ENCODE results near the gene RBBP5.

RBBP5 gene

DNA sequence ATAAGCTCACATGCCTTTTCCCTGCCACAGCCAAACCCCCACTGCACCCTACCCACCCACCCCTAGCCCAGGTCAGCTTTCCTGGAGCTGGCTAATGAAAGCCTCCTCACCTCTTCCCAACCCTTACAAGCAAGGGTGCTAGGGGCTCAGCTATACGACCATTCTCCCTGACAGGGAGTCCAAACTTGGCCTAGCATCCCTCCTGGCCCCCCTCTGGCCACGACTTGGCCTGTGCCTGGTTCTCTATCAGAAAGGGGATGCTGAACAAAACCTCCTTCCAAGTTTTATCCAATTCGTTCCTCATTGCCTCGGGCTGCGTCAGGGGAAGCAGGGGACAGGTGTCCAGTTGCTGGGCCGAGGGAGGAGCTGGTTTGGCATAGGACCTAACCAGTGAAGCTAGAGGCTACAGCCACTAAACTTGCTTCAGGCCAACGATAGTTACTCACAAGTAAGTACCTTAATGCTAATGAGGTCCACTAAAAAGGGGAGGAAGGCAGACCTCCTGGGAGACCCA lies 46.1 kb downstream of the RBBP5 start:
- in situ Hi-C loops (cut with MboI; ENCODE audit: low sequenced_read_pairs): no loop called here

GRCh38 chr1:205074513-205074912 lies 47.3 kb downstream of the RBBP5 start:
- in situ Hi-C loops (cut with MboI; ENCODE audit: low sequenced_read_pairs): no loop called here

DNA sequence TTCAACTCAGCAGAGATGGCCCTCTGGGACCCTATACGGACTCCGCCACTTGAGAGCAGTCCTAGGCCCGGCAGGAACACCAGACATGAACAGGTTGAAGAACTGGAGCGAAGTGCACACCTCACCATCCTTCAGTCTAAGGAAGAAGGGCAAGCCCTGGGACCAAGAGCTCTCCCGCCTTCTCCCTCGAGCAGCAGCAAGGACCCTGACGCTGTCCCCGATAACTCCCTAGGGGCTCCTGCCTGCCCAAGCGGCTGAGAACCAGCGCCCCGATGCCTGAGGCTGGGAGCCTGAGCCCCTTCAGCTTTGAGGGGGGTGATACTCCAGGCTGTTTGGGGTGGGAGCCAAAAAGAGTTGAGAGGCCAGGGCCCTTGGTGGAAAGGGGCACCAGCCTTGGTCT lies 47.7 kb downstream of the RBBP5 start:
- in situ Hi-C loops (cut with MboI; ENCODE audit: low sequenced_read_pairs): no loop called here

- in situ Hi-C loops (cut with MboI; ENCODE audit: low sequenced_read_pairs): no loop called here
Measured at GRCh38 chr1:205073511-205073910, 48.3 kb downstream of the RBBP5 start.

- in situ Hi-C loops (cut with MboI; ENCODE audit: low sequenced_read_pairs): no loop called here
Measured at GRCh38 chr1:205072881-205073280, 48.9 kb downstream of the RBBP5 start.

GRCh38 chr1:205072286-205072685 lies 49.5 kb downstream of the RBBP5 start:
- in situ Hi-C loops (cut with MboI; ENCODE audit: low sequenced_read_pairs): no loop called here

- in situ Hi-C loops (cut with MboI; ENCODE audit: low sequenced_read_pairs): no loop called here
Measured at GRCh38 chr1:205071801-205072200, 50.0 kb downstream of the RBBP5 start.

GRCh38 chr1:205071028-205071409 lies 50.8 kb downstream of the RBBP5 start:
- in situ Hi-C loops (cut with MboI; ENCODE audit: low sequenced_read_pairs): no loop called here

DNA sequence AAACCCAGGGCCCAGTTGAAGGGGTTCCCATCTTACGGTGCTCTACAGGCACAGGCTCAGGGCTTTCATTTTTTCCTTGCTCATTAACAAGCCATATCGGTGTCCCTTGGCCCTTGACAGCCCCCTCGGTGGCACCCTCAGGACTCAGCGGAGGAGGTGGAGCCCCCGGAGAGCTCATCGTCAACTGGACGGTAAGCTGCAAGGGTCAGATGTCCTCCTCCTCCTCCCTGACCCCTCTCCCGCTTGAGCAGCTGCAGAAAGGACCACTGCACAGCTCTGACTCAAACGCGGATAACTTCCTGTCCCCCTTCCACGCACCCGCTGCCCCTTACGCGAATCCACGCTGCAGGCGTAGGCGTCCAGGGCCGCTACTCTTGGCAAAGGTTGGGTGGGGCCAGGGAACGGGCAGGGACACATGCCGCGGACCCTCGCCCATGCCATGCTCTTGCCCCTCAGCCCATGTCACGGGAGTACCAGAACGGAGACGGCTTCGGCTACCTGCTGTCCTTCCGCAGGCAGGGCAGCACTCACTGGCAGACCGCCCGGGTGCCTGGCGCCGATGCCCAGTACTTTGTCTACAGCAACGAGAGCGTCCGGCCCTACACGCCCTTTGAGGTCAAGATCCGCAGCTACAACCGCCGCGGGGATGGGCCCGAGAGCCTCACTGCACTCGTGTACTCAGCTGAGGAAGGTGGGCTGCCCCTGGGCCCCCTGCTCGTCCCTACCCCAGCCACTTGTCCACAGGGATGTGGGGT lies 52.2 kb downstream of the RBBP5 start:
- in situ Hi-C loops (cut with MboI; ENCODE audit: low sequenced_read_pairs): no loop called here

DNA sequence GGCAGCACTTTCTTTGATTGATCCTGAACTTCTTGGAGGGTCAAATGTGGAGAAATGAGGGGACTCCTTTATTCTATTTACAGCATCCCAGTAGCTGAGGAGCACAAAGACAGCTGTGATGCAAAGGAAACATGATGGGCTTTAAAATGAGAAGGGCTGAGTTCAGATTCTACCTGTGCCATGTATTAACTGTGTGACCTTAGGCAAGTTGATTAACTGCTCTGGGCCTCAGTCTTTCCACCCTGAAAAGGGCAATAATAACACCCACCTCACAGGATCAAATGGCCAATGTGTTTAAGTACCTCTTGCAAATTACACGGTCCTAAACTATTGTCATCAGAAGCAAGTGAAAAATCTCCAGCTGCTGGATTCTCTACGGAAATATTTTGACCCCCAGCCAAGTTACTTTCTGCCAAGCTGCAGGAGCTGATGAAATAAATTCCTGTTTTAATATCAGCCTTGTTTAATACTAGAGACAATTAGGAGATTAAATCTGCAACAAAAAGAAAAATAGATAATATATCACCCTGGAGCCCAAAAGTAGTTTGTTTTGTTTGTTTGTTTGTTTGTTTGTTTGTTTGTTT lies 53.2 kb downstream of the RBBP5 start:
- in situ Hi-C loops (cut with MboI; ENCODE audit: low sequenced_read_pairs): no loop called here

GRCh38 chr1:205068001-205068400 lies 53.8 kb downstream of the RBBP5 start:
- in situ Hi-C loops (cut with MboI; ENCODE audit: low sequenced_read_pairs): no loop called here

DNA sequence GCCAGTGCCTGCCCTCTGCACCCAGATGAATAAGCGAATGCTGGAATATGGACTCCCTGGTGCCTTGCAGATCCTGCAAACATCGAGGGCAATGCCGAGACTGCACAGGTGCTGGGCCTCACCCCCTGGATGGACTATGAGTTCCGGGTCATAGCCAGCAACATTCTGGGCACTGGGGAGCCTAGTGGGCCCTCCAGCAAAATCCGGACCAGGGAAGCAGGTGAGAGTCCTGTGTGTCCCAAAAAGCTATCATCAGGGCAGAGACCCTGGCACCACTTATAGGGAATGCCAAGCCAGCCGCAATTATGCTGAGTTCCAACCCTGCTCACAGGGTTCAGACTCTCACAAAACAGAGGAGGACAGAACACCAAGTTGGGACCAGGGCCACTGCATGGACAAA lies 54.7 kb downstream of the RBBP5 start:
- in situ Hi-C loops (cut with MboI; ENCODE audit: low sequenced_read_pairs): no loop called here

- in situ Hi-C loops (cut with MboI; ENCODE audit: low sequenced_read_pairs): no loop called here
Measured at GRCh38 chr1:205066141-205066818, 55.5 kb downstream of the RBBP5 start.

DNA sequence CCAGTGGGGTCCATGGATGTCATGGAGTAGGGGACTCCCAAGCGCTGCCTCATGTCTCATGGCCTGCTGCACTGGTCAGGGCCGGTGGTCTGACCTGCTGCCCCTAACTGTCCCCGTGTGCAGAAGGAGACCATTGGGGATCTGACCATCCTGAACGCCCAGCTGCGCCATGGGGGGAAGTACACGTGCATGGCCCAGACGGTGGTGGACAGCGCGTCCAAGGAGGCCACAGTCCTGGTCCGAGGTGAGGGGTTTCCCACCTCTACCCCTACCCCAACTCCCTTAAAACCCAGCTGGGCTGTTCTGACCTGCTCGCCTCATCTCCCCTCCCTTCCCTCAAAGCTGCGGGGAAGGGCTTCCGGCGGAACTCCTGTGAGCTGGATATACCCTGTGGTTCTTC lies 56.1 kb downstream of the RBBP5 start:
- in situ Hi-C loops (cut with MboI; ENCODE audit: low sequenced_read_pairs): no loop called here

GRCh38 chr1:205064741-205065316 lies 56.9 kb downstream of the RBBP5 start:
- in situ Hi-C loops (cut with MboI; ENCODE audit: low sequenced_read_pairs): no loop called here

GRCh38 chr1:205064301-205064700 lies 57.5 kb downstream of the RBBP5 start:
- in situ Hi-C loops (cut with MboI; ENCODE audit: low sequenced_read_pairs): no loop called here

DNA sequence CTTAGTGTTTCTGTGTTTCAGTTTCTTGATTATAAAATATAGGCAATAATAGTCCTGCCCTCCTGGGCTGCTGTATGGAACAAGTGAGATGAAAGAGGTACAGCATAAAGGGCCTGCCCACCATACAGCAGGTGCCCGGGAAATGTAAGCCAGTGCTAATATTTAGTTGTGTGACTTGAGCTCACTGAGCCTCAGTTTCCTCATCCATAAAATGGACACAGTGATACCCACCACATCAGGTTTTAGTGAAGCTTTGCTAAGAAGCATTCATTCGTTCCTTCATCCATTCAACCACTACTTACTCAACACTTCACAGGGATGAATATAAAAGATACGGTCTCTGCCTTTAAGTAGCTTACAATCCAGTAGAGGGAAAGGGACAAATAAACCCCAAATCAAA lies 58.9 kb downstream of the RBBP5 start:
- in situ Hi-C loops (cut with MboI; ENCODE audit: low sequenced_read_pairs): no loop called here

DNA sequence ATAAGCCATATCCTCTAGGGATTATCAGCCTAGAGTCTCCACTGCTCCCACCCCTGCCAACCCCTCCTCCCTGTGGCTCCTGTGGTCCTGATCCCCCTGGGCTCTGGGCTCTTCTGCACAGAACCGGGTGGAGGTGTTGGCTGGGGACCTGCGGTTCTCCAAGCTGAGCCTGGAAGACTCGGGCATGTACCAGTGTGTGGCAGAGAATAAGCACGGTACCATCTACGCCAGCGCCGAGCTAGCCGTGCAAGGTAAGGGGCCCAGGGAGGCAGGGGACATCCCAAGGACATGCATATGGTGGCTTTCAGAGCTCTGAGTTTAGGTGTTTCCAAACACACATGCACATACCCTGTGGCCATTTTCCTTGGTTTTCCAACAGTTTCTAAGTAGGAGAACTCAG lies 59.5 kb downstream of the RBBP5 start:
- in situ Hi-C loops (cut with MboI; ENCODE audit: low sequenced_read_pairs): no loop called here

DNA sequence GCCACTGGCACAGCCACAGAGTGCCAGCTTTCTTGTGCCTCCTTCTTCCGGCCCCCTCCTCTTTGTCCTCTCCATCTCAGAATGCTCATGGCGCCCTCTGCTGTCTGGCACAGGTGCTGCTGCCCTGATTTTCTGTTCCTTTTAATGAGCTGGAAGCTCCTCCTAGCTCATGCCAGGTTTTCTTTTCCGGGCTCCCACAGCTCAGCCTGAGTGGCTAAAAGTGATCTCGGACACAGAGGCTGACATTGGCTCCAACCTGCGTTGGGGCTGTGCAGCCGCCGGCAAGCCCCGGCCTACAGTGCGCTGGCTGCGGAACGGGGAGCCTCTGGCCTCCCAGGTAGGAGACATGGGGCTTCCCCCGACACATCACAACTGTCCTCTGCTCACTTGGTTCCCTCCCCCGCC lies 60.1 kb downstream of the RBBP5 start:
- in situ Hi-C loops (cut with MboI; ENCODE audit: low sequenced_read_pairs): no loop called here

DNA sequence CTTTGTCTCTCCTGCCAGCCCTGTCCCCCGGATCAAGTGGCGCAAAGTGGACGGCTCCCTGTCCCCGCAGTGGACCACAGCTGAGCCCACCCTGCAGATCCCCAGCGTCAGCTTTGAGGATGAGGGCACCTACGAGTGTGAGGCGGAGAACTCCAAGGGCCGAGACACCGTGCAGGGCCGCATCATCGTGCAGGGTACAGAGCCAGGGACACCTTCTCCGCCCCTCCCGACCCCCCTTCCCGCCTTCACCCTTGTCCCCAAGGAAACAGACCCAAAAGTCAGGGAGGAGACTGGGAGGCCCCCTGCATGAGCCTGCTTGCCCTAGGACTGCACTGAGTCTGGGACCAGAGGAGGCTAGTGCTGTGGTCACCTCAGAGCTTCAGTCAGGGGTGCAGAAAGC lies 60.6 kb downstream of the RBBP5 start:
- in situ Hi-C loops (cut with MboI; ENCODE audit: low sequenced_read_pairs): no loop called here

GRCh38 chr1:205060746-205061145 lies 61.0 kb downstream of the RBBP5 start:
- in situ Hi-C loops (cut with MboI; ENCODE audit: low sequenced_read_pairs): no loop called here

DNA sequence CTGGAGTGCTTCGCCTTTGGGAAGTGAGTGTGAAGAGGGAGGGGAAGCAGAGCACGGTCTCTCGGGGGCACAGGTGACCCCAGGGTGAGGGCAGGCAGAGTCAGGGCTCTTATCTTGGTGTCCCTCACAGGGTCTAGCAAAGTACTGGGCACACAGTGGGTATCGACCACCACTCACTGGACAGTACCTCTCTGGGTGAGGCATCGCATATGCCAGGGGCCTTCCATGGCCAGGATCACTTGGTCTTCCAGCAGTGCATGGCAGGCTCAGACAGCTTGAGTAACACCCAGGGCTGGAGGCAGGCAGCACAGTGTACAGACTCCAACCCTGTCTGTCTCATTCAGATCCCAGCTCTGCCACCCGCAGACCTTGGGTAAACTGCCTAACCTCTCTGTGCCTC lies 62.1 kb downstream of the RBBP5 start:
- in situ Hi-C loops (cut with MboI; ENCODE audit: low sequenced_read_pairs): no loop called here
